ENCODE data around the gene TGIF1.
"Not testable (repeated sequence)": the region's sequence is repeated elsewhere in the genome, so short reads cannot be mapped to it uniquely, and the experiment has no call there.

The TGIF1 gene

GRCh38 chr18:3450012-3450798, at the start of gene TGIF1:
Gene TGIF1, plus strand, starts transcription at chr18:3450172. Its CDS starts 318 bp downstream, at chr18:3450490.
- peak; percentile 75 for DNase-seq (ENCODE audit: low spot score)

DNA sequence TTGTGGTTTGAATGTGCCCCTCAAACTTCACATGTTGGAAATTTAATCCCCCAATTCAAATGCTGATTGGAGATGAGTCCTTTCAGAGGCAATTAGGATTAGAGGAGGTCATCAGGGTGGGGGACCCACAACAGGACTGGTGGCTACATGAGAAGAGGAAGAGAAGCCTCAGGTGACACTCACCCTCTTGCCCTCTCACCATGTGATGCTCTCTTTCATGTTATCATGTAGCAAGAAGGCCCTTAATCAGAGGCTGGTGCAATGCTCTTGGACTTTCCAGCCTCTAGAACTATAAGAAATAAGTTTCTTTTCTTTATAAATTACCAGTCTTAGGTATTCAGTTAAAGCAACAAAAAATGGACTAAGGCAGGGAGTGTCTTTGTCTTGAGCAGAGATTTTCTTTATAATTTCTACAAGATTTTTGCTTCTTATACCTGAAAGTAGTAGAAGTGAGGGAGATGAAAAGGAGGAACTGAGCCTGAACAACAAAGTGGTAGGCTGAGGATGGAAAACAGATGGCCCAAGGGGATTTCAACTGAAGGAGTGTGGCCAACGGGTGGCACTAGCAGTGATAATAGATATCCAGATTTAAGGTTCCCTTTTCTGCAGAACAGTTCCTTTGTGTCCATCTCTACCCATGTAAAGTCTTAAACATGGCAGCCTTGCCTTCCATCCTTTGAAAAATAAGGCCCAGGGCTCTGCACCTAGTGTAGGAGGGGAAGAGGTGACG, 49.2 kb upstream of the TGIF1 start:
- no peak for DNase-seq (ENCODE audit: low spot score)

DNA sequence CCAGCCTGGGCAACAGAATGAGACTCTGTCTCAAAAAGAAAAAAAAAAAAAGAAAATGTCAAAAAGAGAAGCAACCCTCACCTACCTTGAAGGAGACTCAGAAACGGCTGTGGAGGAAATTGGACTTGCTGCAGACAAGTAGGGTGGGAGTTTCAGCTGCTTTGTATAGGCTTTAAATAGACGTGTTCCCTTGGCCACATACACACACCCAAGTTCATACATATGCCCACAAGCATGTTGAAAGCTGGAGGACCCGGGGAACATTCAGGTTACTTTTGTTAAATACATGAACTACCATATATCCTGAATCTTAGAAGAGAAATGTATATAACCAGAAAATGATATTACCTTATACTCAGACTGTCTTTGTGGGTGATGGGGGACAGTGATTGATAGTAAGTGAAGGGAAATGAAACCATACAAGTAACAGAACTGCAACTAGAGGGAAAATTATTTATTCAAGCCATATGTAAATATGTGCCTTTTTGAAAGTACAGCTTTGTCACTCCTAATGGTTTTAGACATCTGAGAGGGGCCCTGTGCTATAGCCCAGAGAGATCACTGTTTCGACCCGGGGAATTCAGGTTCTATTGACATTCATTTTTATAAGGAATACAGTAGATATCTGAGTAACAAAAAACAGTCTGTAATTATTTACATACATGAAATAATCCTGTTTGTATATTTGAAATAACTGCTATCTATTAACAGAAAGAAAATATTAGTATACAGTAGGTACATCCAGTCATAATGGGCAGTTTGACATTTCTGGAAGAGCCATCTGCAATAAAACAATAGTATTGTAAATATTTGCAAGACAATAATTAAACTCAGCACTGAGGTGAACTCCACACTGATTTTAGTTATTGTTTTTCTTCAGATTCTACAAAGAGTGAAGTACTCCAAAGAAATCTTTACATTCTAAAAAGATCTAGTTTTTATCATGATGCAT, 48.0 kb upstream of the TGIF1 start:
- no peak for DNase-seq (ENCODE audit: low spot score)

GRCh38 chr18:3402982-3403451, 47.0 kb upstream of the TGIF1 start:
- no peak for DNase-seq (ENCODE audit: low spot score)

DNA sequence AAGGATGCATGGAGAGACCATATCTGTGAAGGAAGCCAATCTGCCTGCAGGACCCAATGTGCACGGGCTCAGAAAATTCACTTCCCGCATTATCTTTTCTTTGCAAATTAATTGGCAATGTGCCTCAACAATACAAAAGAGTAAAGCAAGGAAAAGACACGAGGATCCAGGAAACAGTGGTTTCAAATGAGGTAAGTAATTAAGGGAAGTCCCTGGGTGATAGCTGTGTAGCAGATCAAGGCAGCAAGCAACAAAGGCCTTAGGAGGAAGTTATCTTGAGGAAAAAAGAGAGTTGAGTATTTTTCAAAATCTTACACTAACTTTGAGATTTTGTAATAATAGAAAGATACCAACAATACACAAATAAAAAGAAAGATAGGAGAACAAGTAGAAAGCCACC, 44.3 kb upstream of the TGIF1 start:
- no peak for DNase-seq (ENCODE audit: low spot score)

GRCh38 chr18:3408107-3408506, 41.9 kb upstream of the TGIF1 start:
- DNase-seq (ENCODE audit: low spot score), result no peak

DNA sequence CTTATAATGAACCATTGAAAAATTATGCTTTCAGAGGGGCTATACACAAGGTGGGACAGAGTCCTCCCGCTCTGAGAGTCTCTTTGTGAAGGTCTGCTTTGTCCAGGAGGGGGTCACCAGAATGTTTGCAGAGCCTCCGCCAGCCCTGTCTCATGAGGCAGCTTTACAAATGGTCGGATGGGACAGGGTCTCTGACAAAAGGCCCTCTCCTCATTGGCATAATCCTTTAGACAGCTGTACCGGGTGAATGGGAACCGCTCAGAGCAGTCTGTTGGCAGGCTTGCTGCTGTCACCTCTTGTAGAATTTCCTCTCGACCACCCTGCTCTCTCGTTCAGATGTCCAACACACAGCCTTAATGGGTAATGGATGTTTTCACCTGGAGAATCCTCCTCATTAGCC, 40.2 kb upstream of the TGIF1 start:
- no peak for DNase-seq (ENCODE audit: low spot score)

DNA sequence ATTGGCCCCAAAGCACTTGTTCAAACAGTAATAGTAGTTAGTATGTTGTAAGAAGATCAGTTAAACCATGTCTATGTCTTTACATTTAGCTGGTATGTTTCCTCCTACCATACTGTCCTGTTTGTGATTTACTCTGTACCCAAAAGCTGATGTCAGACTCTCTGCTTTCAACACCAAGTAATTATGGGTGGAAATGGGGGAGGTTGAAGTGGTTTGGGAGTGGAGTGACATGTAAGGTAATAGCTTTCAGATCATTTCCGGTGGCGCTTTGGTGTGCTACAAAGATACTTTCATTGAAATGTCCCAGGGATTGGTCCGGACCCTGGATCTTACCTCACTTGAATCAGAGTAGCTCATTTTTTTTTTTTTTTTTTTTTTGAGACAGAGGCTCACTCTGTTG, 39.7 kb upstream of the TGIF1 start:
- DNase-seq (ENCODE audit: low spot score), result no peak

DNA sequence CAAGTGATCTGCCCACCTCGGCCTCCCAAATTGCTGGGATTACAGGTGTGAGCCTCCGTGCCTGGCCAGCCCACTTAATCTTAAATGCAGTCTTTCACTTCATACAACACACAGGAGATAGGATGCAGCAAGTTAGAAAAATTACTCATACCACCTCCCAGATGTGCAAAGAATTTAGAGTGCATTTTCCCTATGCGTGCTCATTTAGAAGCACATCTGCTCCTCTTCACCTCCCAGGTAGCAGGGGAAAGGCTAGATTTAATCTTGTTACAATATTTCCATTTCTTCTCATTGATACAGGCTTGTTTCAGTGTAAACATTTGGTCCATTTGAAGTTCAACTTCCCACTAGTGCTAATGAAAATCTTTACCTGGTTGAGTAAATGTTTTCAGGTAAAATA, 39.1 kb upstream of the TGIF1 start:
- not testable (repeated sequence) for DNase-seq (ENCODE audit: low spot score)

DNA sequence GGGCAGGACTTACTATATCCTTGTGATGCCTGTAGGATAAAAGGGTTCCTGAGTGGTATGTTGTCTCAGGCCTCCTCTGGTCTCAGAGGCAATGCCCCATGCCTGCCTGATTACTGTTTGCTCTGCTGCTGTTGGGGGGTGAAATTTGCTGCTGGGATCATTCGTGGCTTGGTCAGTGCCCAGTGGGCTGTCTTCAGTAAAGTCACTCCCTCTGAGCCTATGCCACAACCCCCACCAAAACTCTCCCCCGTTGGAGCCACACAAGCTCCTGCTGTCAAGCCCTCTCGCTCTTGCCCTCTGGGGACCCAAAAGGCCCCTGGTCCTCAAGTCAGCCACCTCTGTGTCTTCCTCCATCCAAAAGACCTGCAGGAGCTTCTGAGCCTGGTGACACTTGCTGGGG, 38.6 kb upstream of the TGIF1 start:
- no peak for DNase-seq (ENCODE audit: low spot score)

DNA sequence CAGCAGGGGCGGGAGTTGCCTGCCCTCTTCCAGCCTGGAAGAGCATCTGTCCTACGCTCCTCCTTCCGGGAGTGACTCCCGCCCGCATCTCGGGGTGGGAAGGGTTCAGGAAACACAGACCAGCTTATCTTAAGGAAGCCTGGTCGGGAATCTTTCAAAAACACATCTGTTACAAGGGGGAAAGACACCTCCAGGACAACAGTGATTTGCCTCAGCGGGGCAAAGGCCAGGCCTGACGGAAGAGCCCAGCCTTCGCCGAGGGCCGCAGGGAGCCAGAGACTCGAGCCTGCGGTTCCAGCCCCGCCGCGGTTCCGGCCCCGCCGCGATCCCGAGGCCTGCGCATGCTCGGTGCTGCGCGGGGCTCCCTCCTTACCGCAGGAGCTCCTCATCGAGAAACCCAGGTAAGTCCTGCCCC, 38.1 kb upstream of the TGIF1 start:
- DNase-seq (ENCODE audit: low spot score), result no peak

DNA sequence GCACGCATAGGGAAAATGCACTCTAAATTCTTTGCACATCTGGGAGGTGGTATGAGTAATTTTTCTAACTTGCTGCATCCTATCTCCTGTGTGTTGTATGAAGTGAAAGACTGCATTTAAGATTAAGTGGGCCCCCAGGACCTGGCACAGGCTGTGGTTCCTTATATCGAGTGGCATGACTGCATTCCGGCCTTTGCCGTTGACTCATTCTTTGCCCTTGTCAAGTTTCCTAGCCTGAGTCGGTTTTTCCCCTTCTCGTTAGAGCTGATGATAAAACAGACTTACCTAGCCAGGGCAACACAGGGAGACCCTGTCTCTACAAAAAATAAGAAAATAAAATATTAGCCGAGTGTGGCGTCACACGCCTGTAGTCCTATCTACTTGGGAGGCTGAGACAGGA, 37.4 kb upstream of the TGIF1 start:
- not testable (repeated sequence) for DNase-seq (ENCODE audit: low spot score)

- no peak for DNase-seq (ENCODE audit: low spot score)
These were observed 34.9 kb upstream of the TGIF1 start for GRCh38 chr18:3415110-3415509.

DNA sequence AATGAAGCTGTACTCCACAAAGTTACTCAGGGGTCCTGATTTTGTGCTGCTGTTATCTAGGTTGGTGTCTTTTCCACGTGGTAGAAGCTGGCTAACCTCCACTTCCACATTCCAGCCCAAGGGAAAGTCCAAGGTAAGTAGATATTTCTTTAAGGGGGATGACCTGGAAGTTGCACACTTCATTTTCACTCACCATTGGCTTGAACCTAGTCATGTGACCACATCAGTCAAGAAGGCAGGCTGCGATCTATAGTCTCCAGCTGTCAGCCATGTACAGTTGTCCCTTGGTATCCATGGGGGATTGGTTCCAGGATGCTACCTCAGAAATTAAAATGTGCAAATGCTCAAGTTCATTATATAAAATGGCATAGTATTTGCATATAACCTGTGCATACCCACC, 31.9 kb upstream of the TGIF1 start:
- no peak for DNase-seq (ENCODE audit: low spot score)

DNA sequence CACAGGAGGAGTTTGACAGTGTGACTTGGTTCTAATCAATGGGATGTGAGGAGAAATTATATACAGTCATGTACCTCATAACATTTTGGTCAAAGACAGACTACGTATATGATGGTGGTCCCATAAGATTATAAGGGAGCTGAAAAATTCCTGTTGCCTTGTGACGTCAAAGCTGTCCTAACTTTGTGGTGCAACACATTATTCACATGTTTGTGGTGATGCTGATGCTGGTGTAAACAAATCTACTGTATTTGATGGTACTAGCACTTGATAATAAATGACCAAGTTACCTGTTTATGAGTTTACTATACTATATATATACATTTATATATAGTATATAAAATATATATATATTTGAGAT, 29.1 kb upstream of the TGIF1 start:
- DNase-seq (ENCODE audit: low spot score), result no peak

GRCh38 chr18:3422905-3423304, 27.1 kb upstream of the TGIF1 start:
- DNase-seq (ENCODE audit: low spot score), result peak; percentile 27

- no peak for DNase-seq (ENCODE audit: low spot score)
These were observed 25.6 kb upstream of the TGIF1 start for GRCh38 chr18:3424280-3424890.

- no peak for DNase-seq (ENCODE audit: low spot score)
These were observed 24.9 kb upstream of the TGIF1 start for GRCh38 chr18:3425030-3425429.

DNA sequence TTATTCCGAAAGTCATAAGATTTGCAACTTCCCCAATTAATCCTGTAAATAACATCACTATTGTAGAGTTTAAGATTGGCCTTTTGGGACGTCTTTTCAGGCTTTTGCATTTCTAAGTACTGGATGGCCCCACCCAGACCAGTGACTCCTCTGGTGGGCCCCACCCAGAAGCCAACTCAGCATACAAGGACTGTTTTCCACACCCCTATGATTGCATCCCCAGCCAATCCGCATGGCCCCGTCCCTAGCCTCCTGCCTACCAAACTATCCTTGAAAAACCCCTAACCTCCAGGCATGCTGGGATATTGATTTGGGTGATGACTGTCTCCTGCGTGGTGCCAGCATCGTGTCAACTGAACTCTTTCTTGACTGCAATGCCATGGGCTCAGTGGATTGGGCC, 24.5 kb upstream of the TGIF1 start:
- no peak for DNase-seq (ENCODE audit: low spot score)

DNA sequence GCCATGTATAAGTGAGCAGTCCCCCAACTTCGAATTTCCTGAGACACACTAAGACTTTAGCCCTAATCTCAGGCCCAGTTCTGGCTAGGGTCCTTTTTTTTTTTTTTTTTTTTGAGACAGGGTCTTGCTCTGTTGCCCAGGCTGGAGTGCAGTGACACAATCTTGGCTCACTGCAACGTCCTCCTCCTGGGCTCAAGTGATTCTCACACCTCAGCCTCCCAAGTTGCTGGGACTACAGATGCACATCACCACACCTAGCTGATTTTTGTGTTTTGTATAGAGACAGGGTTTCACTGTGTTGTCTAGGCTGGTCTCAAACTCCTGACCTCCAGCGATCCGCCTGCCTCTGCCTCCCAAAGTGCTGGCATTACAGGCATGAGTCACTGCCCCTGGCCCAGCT, 23.9 kb upstream of the TGIF1 start:
- no peak for DNase-seq (ENCODE audit: low spot score)

GRCh38 chr18:3427944-3428343, 22.0 kb upstream of the TGIF1 start:
- DNase-seq (ENCODE audit: low spot score), result no peak

DNA sequence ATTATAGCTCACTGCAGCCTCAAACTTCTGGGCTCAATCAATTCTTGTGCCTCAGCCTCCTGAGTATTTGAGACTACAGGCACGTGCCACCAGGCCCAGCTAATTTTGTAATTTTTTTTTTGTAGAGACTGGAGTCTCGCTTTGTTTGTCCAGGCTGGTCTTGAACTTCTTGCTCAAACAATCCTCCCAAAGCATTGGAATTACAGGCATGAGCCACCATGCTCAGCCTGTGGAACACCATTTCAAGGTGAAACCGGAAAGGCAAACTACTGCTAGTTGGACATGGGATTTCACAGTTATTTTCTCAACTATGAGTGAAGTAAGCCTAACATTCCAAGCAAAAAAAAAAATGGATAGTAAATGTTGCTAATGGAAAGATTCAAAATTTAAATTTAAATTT, 20.9 kb upstream of the TGIF1 start:
- no peak for DNase-seq (ENCODE audit: low spot score)

Data from HuH-7 (cell line).